Spleen (tissue), 13 donors: ENCODE measurements around the gene ADORA1. TPM values are rescaled to one million over a fixed set of nuclear protein-coding genes. Genes with fewer than 3 reads are reported as not detected.

ENCODE experiments used
- DNase-seq: peaks from one replicate; pipeline ENCODE4 v3.0.0-alpha.2; 2020
- H3K27ac ChIP-seq, 8 donors: fragments of 200-600 bp; sonication (generic) in 7 of 8; 1 replicate in 4 of 8; 2 replicates in 4 of 8; pipeline versions ENCODE4 v1.5.0 to v1.8.0; 2016 to 2021; ENCODE audit warnings: inconsistent platforms in 4 of 8, mild to moderate bottlenecking in 4 of 8, moderate library complexity in 1 of 8
- H3K27me3 ChIP-seq, 7 donors: fragments of 200-600 bp; sonication (generic) in 6 of 7; replicated peaks in 1 of 7; 1 replicate in 4 of 7; 2 replicates in 3 of 7; pipeline versions ENCODE4 v1.5.0 to v1.8.0; 2016 to 2021; ENCODE audit warnings: inconsistent platforms in 3 of 7, mild to moderate bottlenecking in 1 of 7
- H3K36me3 ChIP-seq, 6 donors: fragments of 200-600 bp; sonication (generic) in 5 of 6; 1 replicate in 4 of 6; 2 replicates in 2 of 6; pipeline versions ENCODE4 v1.5.0 to v1.8.0; 2016 to 2021; ENCODE audit warnings: inconsistent platforms in 2 of 6
- H3K4me1 ChIP-seq, 6 donors: fragments of 200-600 bp; sonication (generic) in 5 of 6; 1 replicate in 3 of 6; 2 replicates in 3 of 6; pipeline versions ENCODE4 v1.5.0 to v1.8.0; 2016 to 2021; ENCODE audit warnings: inconsistent platforms in 3 of 6
- H3K4me3 ChIP-seq, 8 donors: fragments of 200-600 bp; sonication (generic) in 7 of 8; 1 replicate in 4 of 8; 2 replicates in 4 of 8; pipeline versions ENCODE4 v1.5.0 to v1.8.0; 2016 to 2021; ENCODE audit warnings: inconsistent platforms in 4 of 8, mild to moderate bottlenecking in 4 of 8, moderate library complexity in 2 of 8
- H3K9me3 ChIP-seq, 8 donors: fragments of 200-600 bp; sonication (generic) in 7 of 8; 1 replicate in 4 of 8; 2 replicates in 4 of 8; pipeline versions ENCODE4 v1.5.0 to v1.8.0; 2016 to 2021; ENCODE audit warnings: inconsistent platforms in 4 of 8
- CTCF ChIP-seq, 11 experiments: fragments of 200-600 bp in 7 of 11; fragments of 450-650 bp in 4 of 11; sonication (generic) in 4 of 11; IDR thresholded peaks in 8 of 11; conservative IDR thresholded peaks in 3 of 11; 1 replicate in 7 of 11; 2 replicates in 4 of 11; pipeline versions ENCODE4 v1.4.0 to v1.8.0; 2016 to 2021; ENCODE audit warnings: antibody characterized with exemption in 11 of 11, inconsistent platforms in 4 of 11, mild to moderate bottlenecking in 1 of 11
- POLR2A ChIP-seq, 3 donors: fragments of 450-650 bp; IDR thresholded peaks; one replicate each; pipeline ENCODE4 v1.5.1; 2017; ENCODE audit warnings: antibody characterized with exemption in 3 of 3, mild to moderate bottlenecking in 1 of 3
- POLR2AphosphoS5 ChIP-seq, 3 donors: sonication (generic); formaldehyde crosslinking; IDR thresholded peaks; one replicate each; pipeline ENCODE4 v1.5.1; 2017; ENCODE audit warnings: antibody characterized with exemption in 3 of 3
- WGBS, 5 donors: extraction: QIAGEN DNeasy Blood & Tissue Kit in 3 of 5; methylation state at CpG; one replicate each; pipeline versions ENCODE4 v1.1.5 to v1.1.7; 2013 to 2018; 5-methylcytosine and 5-hydroxymethylcytosine counted together
- intact Hi-C: fragments of 100-400 bp; cut with DNase I; formaldehyde crosslinking; loops from one replicate; pipeline ENCODE4 v1.15.0; 2023; ENCODE audit warnings: low total_unique reads
- long read RNA-seq, 2 donors: transcript quantifications; one replicate each; lab custom pipeline, GENCODE V29; 2026
- polyA plus RNA-seq, 3 donors: library from polyadenylated mRNA; stranded (reverse); fragments of 200-250 nt; gene quantifications; one replicate each; pipeline ENCODE4 v1.2.1, GENCODE V29; 2013
- total RNA-seq, 7 donors: library from RNA; depleted of rRNA in 3 of 7; stranded (reverse); fragments of >200 nt in 3 of 7; fragmentation: NEBNext Ultra II Directional in 4 of 7; extraction: Animal tissue kit (Norgen Biotek cat#: 25700) in 4 of 7; gene quantifications; one replicate each; pipeline versions ENCODE4 v1.1.0 to v1.2.1, GENCODE V29; 2016 to 2021
- donor health status: healthy with polysubstance abuse.
- donor health status: DM: no; HTN: no; CAD: no; lungs with moderate emphysema.
- donor health status: DM: no; HTN: no; CAD: no.
- donor health status: Bipolar disorder and iron deficiency.
- donor health status: healthy.
- donor health status: DM: no; HTN: no; CAD: no.
- donor health status: DM: yes; HTN: yes; CAD: no.

ADORA1 gene
- total RNA-seq (10 to 100 TPM in 3 of 7 donors, 1 to 10 TPM in 4; 3.7 to 13.5 (median 8.5) TPM), polyA plus RNA-seq (1 to 10 TPM in 2 of 3 donors, under 1 TPM in 1; 0.37 to 3.2 (median 1.0) TPM)
- long read RNA-seq, donor 1: 0 reads
- long read RNA-seq, donor 2, partial matches to known transcripts: 0 of 3 reads
- long read RNA-seq, donor 2, other reads (novel, unspliced or antisense): 0 of 3 reads

GRCh38 chr1:203127666-203128430 is at the start of gene ADORA1:
TSS of gene ADORA1 (plus strand) at chr1:203127726. CDS start at chr1:203128842, 1,116 bp downstream.
- Histone ChIP-seq H3K27me3 (peaks cover 0 to 96% (median 23%) of the 10 kb centered on the region in 7 donors), H3K4me1 (peaks cover 9 to 62% (median 44%) of the 10 kb centered on the region in 6 donors)

GRCh38 chr1:203077956-203078355 is 49.6 kb upstream of the ADORA1 start:
- DNase-seq: no peak
- Histone ChIP-seq H3K27me3 (peaks cover 0 to 54% (median 9%) of the 10 kb centered on the region in 7 donors), H3K4me1 (peaks cover 9 to 40% (median 26%) of the 10 kb centered on the region in 6 donors), H3K4me3 (no peak overlapping the region), H3K27ac (no peak overlapping the region), H3K36me3 (no peaks in the 10 kb centered on the region), H3K9me3 (no peaks in the 10 kb centered on the region)
- WGBS, 5 donors: 82 to 98% (median 94%) methylated on average over 2 of the region's 2 CpGs
- intact Hi-C loops: no loop called here
- TF ChIP-seq POLR2AphosphoS5 (IDR thresholded peaks at IDR 0.05) (no peak), CTCF (IDR thresholded peaks at IDR 0.05 in 8 of 11, conservative IDR thresholded peaks at IDR 0.05 in 3 of 11) (no peak), POLR2A (IDR thresholded peaks at IDR 0.05) (no peak)

More at GRCh38 chr1:203127666-203128430, at the start of gene ADORA1:
- WGBS, 5 donors: 0 to 2% (median 1%) methylated on average over 12 to 51 of the region's 51 CpGs
- Histone ChIP-seq H3K9me3 (no peaks in the 10 kb centered on the region), H3K36me3 (no peaks in the 10 kb centered on the region), H3K27ac (peak within 1 kb of the TSS in 7 of 8 donors; percentile 22 to 72 (median 65)), H3K4me3 (peak within 1 kb of the TSS; percentile 17 to 64 (median 26))
- DNase-seq: peak; percentile 76
- intact Hi-C loops: no loop called here
- TF ChIP-seq POLR2AphosphoS5 (IDR thresholded peaks at IDR 0.05) (peak in 2 of 3 donors; percentile 33 to 48), POLR2A (IDR thresholded peaks at IDR 0.05) (no peak)

- Histone ChIP-seq H3K9me3 (no peaks in the 10 kb centered on the region), H3K27me3 (peaks cover 0 to 49% (median 9%) of the 10 kb centered on the region in 7 donors), H3K27ac (no peak overlapping the region), H3K4me3 (no peak overlapping the region), H3K36me3 (no peaks in the 10 kb centered on the region), H3K4me1 (peaks cover 9 to 43% (median 26%) of the 10 kb centered on the region in 6 donors)
- intact Hi-C loops: no loop called here
- no peak for DNase-seq
- TF ChIP-seq CTCF (IDR thresholded peaks at IDR 0.05 in 8 of 11, conservative IDR thresholded peaks at IDR 0.05 in 3 of 11) (no peak), POLR2AphosphoS5 (IDR thresholded peaks at IDR 0.05) (no peak), POLR2A (IDR thresholded peaks at IDR 0.05) (no peak)
- WGBS, 5 donors: 77 to 97% (median 90%) methylated on average over 3 of the region's 3 CpGs
These were observed 49.0 kb upstream of the ADORA1 start for GRCh38 chr1:203078478-203078877.

- Histone ChIP-seq H3K27ac (no peak overlapping the region), H3K4me3 (no peak overlapping the region), H3K27me3 (peaks cover 0 to 35% (median 7%) of the 10 kb centered on the region in 7 donors), H3K9me3 (no peaks in the 10 kb centered on the region), H3K36me3 (no peaks in the 10 kb centered on the region), H3K4me1 (peaks cover 8 to 34% (median 16%) of the 10 kb centered on the region in 6 donors)
- 78 to 96% (median 85%) methylated on average over 3 to 5 of the region's 5 CpGs for WGBS, 5 donors
- peak; percentile 14 for DNase-seq
- no peak for TF ChIP-seq POLR2A (IDR thresholded peaks at IDR 0.05)
- TF ChIP-seq POLR2AphosphoS5 (IDR thresholded peaks at IDR 0.05): no peak
- TF ChIP-seq CTCF (IDR thresholded peaks at IDR 0.05 in 8 of 11, conservative IDR thresholded peaks at IDR 0.05 in 3 of 11): no peak
- intact Hi-C loops: no loop called here
These were observed 47.1 kb upstream of the ADORA1 start for GRCh38 chr1:203080456-203080855.
